ENCODE data around the gene TMEM40. TPM values are rescaled to one million over a fixed set of nuclear protein-coding genes. Genes with fewer than 3 reads are reported as not detected.

TMEM40 gene
- total RNA-seq, 4 donors from 2014 or later: 46.4 to 93.6 (median 50.7) TPM

DNA sequence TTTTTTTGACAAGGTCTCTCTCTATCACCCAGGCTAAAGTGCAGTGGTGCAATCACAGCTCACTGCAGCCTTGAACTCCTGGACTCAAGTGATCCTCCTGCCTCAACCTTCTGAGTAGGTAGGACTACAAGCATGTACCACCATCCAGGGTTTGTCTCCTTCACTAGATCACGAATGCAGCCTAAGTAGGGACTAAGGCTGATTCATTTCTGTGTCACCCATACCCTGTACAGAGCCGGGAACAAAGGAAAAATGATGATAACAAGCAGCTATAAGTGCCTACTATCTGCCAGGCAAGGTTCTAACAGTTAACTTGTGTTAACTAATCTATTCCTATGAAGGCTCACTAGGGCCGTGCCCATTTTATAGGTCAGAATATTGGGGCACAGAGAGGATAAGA, 7.0 kb downstream of the TMEM40 start:
- no peak for TF ChIP-seq POLR2A (IDR thresholded peaks at IDR 0.05)
- TF ChIP-seq, protein P1, sequence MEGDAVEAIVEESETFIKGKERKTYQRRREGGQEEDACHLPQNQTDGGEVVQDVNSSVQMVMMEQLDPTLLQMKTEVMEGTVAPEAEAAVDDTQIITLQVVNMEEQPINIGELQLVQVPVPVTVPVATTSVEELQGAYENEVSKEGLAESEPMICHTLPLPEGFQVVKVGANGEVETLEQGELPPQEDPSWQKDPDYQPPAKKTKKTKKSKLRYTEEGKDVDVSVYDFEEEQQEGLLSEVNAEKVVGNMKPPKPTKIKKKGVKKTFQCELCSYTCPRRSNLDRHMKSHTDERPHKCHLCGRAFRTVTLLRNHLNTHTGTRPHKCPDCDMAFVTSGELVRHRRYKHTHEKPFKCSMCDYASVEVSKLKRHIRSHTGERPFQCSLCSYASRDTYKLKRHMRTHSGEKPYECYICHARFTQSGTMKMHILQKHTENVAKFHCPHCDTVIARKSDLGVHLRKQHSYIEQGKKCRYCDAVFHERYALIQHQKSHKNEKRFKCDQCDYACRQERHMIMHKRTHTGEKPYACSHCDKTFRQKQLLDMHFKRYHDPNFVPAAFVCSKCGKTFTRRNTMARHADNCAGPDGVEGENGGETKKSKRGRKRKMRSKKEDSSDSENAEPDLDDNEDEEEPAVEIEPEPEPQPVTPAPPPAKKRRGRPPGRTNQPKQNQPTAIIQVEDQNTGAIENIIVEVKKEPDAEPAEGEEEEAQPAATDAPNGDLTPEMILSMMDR (IDR thresholded peaks at IDR 0.05): no peak
- intact Hi-C loops (cut with DNase I; ENCODE audit: low total_unique reads): no loop called here
- WGBS, 2 donors: 56 to 62% methylated on average over 3 of the region's 3 CpGs
- no peak overlapping the region for H3K4me3 ChIP-seq (ENCODE audit: low read depth, poor library complexity, severe bottlenecking)
- no peak for DNase-seq (ENCODE audit: low spot score in 2 of 2)

- no peak for DNase-seq (ENCODE audit: low spot score in 2 of 2)
Measured at GRCh38 chr3:12751571-12751970, 7.5 kb downstream of the TMEM40 start.

DNA sequence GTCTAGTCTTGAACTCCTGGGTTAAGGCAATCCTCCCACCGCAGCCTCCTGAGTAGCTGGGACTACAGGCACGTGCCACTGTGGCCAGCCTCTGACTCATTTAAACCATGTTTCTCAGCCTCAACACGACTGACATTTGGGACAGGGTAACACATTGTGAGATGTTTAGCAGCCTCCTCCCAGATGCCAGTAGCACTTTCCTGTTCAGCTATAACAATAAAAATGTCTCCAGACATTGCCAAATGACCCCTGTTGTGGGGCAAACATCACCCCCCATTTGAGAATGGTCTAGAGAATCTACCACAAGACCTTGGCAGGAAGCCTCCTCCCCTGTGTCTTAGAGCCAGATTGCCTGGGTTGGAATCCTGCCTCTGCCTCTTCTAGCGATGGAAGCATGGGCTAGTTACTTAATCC, 8.4 kb downstream of the TMEM40 start:
- no peak for DNase-seq (ENCODE audit: low spot score in 2 of 2)
- intact Hi-C loops (cut with DNase I; ENCODE audit: low total_unique reads): no loop called here
- no peak for TF ChIP-seq POLR2A (IDR thresholded peaks at IDR 0.05)
- TF ChIP-seq, protein P1 (IDR thresholded peaks at IDR 0.05): no peak
- WGBS, 2 donors: 37 to 47% methylated on average over 4 of the region's 4 CpGs
- no peak overlapping the region for H3K4me3 ChIP-seq (ENCODE audit: low read depth, poor library complexity, severe bottlenecking)

More at GRCh38 chr3:12751571-12751970, 7.5 kb downstream of the TMEM40 start:
- H3K4me3 ChIP-seq (ENCODE audit: low read depth, poor library complexity, severe bottlenecking): no peak overlapping the region
- intact Hi-C loops (cut with DNase I; ENCODE audit: low total_unique reads): no loop called here
- 52 to 66% methylated on average over 5 of the region's 5 CpGs for WGBS, 2 donors
- TF ChIP-seq POLR2A (IDR thresholded peaks at IDR 0.05): no peak
- TF ChIP-seq, protein P1 (IDR thresholded peaks at IDR 0.05): no peak

- TF ChIP-seq POLR2A (IDR thresholded peaks at IDR 0.05): no peak
- TF ChIP-seq, protein P1 (IDR thresholded peaks at IDR 0.05): no peak
- 6 to 26% methylated on average over 3 of the region's 3 CpGs for WGBS, 2 donors
- DNase-seq (ENCODE audit: low spot score in 2 of 2): no peak
- H3K4me3 ChIP-seq (ENCODE audit: low read depth, poor library complexity, severe bottlenecking): no peak overlapping the region
- intact Hi-C loops (cut with DNase I; ENCODE audit: low total_unique reads): no loop called here
Measured at GRCh38 chr3:12750223-12750622, 8.8 kb downstream of the TMEM40 start.

GRCh38 chr3:12748477-12748876, 10.6 kb downstream of the TMEM40 start:
- WGBS, 2 donors: 89 to 96% methylated on average over 5 of the region's 5 CpGs
- intact Hi-C loops (cut with DNase I; ENCODE audit: low total_unique reads): loop anchor here (10.0 kb wide), 1 partner anchor 1874 kb away; no protein-coding TSS in a partner anchor
- no peak overlapping the region for H3K4me3 ChIP-seq (ENCODE audit: low read depth, poor library complexity, severe bottlenecking)
- DNase-seq (ENCODE audit: low spot score in 2 of 2): no peak
- TF ChIP-seq POLR2A (IDR thresholded peaks at IDR 0.05): no peak
- TF ChIP-seq, protein P1 (IDR thresholded peaks at IDR 0.05): no peak

GRCh38 chr3:12746419-12746818, 12.6 kb downstream of the TMEM40 start:
- H3K4me3 ChIP-seq (ENCODE audit: low read depth, poor library complexity, severe bottlenecking): no peak overlapping the region
- 87 to 88% methylated on average over 10 of the region's 10 CpGs for WGBS, 2 donors
- no peak for DNase-seq (ENCODE audit: low spot score in 2 of 2)
- TF ChIP-seq, protein P1 (IDR thresholded peaks at IDR 0.05): no peak
- intact Hi-C loops (cut with DNase I; ENCODE audit: low total_unique reads): loop anchor here (10.0 kb wide), 1 partner anchor 1872 kb away; no protein-coding TSS in a partner anchor
